IMR-90 (cell line): ENCODE data around the gene ZKSCAN5. TPM values are rescaled to one million over a fixed set of nuclear protein-coding genes. Genes with fewer than 3 reads are reported as not detected.

ENCODE experiments used
- ATAC-seq: fragments of 200-7000 bp; cut with Tn5 transposase; 2 replicates; pipeline ENCODE4 v1.9.1; 2020; ENCODE audit warnings: low read depth, mild to moderate bottlenecking, moderate library complexity
- BruUV-seq: library from RNA; stranded (reverse); fragments of 400-500 nt; replicated peaks from 2 replicates; lab custom pipeline; 2021; lab: Mats Ljungman, UMichigan
- CTCF ChIA-PET: fragments of 300-600 bp; formaldehyde crosslinking; extraction: SDS; loops from one replicate; lab custom pipeline; 2021; ENCODE audit warnings: antibody characterized with exemption; lab: Yijun Ruan, JAX
- POLR2A ChIA-PET: fragments of 300-600 bp; sonication (Branson Sonifier 250); formaldehyde crosslinking; loops from one replicate; lab custom pipeline; 2022; ENCODE audit warnings: antibody characterized with exemption; ENCODE audit not compliant: unreplicated experiment; lab: Charles Lee
- DNase-seq: peaks from one replicate; pipeline ENCODE4 v3.0.0; 2013
- H2AFZ ChIP-seq: replicated peaks from 2 replicates; pipeline ENCODE3; 2013; ENCODE audit warnings: low read length, mild to moderate bottlenecking; ENCODE audit not compliant: poor library complexity
- H2AK5ac ChIP-seq: 2 replicates; pipeline ENCODE4 v1.6.1; 2013; ENCODE audit warnings: low read depth, low read length, inconsistent platforms
- H2AK9ac ChIP-seq: replicated peaks from 2 replicates; pipeline ENCODE3; 2013; ENCODE audit warnings: mild to moderate bottlenecking, low read depth, low read length, moderate library complexity; ENCODE audit not compliant: poor library complexity
- H2BK120ac ChIP-seq: 2 replicates; pipeline ENCODE4 v1.6.1; 2013; ENCODE audit warnings: low read depth, low read length, inconsistent platforms
- H2BK15ac ChIP-seq: 3 replicates; pipeline ENCODE4 v1.6.1; 2013; ENCODE audit warnings: low read depth, low read length, inconsistent platforms
- H2BK20ac ChIP-seq: 2 replicates; pipeline ENCODE4 v1.6.1; 2013; ENCODE audit warnings: low read depth, mild to moderate bottlenecking, inconsistent platforms, low read length, moderate library complexity
- H2BK5ac ChIP-seq: 2 replicates; pipeline ENCODE4 v1.6.1; 2013; ENCODE audit warnings: mild to moderate bottlenecking, low read depth, low read length, inconsistent platforms; ENCODE audit not compliant: poor library complexity, severe bottlenecking
- H3K14ac ChIP-seq: replicated peaks from 2 replicates; pipeline ENCODE4 v1.6.1; 2013; ENCODE audit warnings: low read depth, low read length, inconsistent platforms
- H3K18ac ChIP-seq: 2 replicates; pipeline ENCODE4 v1.6.1; 2013; ENCODE audit warnings: low read depth, low read length, control low read depth
- H3K23ac ChIP-seq: 2 replicates; pipeline ENCODE4 v1.6.1; 2013; ENCODE audit warnings: low read depth, low read length, inconsistent platforms
- H3K27ac ChIP-seq: 2 replicates; pipeline ENCODE4 v1.5.1; 2013; ENCODE audit warnings: mild to moderate bottlenecking, control low read depth, low read length; ENCODE audit not compliant: insufficient read depth
- H3K27me3 ChIP-seq: 2 replicates; pipeline ENCODE4 v1.6.1; 2013; ENCODE audit warnings: low read length; ENCODE audit not compliant: control insufficient read depth, insufficient read depth
- H3K36me3 ChIP-seq: 2 replicates; pipeline ENCODE4 v1.6.1; 2013; ENCODE audit warnings: low read length, mixed read lengths; ENCODE audit not compliant: control insufficient read depth, insufficient read depth
- H3K4ac ChIP-seq: 2 replicates; pipeline ENCODE4 v1.6.1; 2013; ENCODE audit warnings: low read depth, low read length, inconsistent platforms
- H3K4me1 ChIP-seq: 2 replicates; pipeline ENCODE4 v1.6.1; 2013; ENCODE audit warnings: low read length, mixed read lengths; ENCODE audit not compliant: control insufficient read depth, insufficient read depth
- H3K4me2 ChIP-seq: 2 replicates; pipeline ENCODE4 v1.6.1; 2013; ENCODE audit warnings: low read depth, mild to moderate bottlenecking, control low read depth, low read length, moderate library complexity
- H3K4me3 ChIP-seq: 2 replicates; pipeline ENCODE4 v1.5.1; 2013; ENCODE audit warnings: low read depth, mild to moderate bottlenecking, control low read depth, low read length, moderate library complexity; ENCODE audit not compliant: insufficient read depth
- H3K56ac ChIP-seq: 2 replicates; pipeline ENCODE4 v1.6.1; 2013; ENCODE audit warnings: low read length, inconsistent platforms; ENCODE audit not compliant: insufficient read depth; ENCODE audit errors: extremely low read depth
- H3K79me1 ChIP-seq, 2 experiments: 2 replicates each; pipeline ENCODE4 v1.6.1; 2013; ENCODE audit warnings: low read length in 2 of 2, inconsistent platforms in 1 of 2, low read depth in 1 of 2
- H3K9ac ChIP-seq: 2 replicates; pipeline ENCODE4 v1.6.1; 2013; ENCODE audit warnings: low read depth, low read length, control low read depth
- H3K9me1 ChIP-seq: 2 replicates; pipeline ENCODE4 v1.6.1; 2013; ENCODE audit warnings: low read length, inconsistent platforms; ENCODE audit not compliant: insufficient read depth
- H3K9me3 ChIP-seq: 2 replicates; pipeline ENCODE4 v1.6.1; 2013; ENCODE audit warnings: low read length; ENCODE audit not compliant: control insufficient read depth, insufficient read depth
- H4K20me1 ChIP-seq: 2 replicates; pipeline ENCODE4 v1.6.1; 2013; ENCODE audit warnings: low read length, inconsistent platforms; ENCODE audit not compliant: insufficient read depth
- H4K5ac ChIP-seq: 2 replicates; pipeline ENCODE4 v1.6.1; 2013; ENCODE audit warnings: mild to moderate bottlenecking, low read depth, low read length, control low read depth
- H4K8ac ChIP-seq, 2 experiments: 2 replicates each; pipeline ENCODE4 v1.6.1; 2013; ENCODE audit warnings: low read depth in 2 of 2, low read length in 2 of 2, control low read depth in 1 of 2, inconsistent platforms in 1 of 2
- H4K91ac ChIP-seq: 2 replicates; pipeline ENCODE4 v1.6.1; 2013; ENCODE audit warnings: low read depth, low read length, inconsistent platforms; ENCODE audit not compliant: insufficient read depth
- MAZ ChIP-seq: IDR thresholded peaks from 2 replicates; pipeline ENCODE4 v1.6.1; 2012; ENCODE audit warnings: low read depth, mild to moderate bottlenecking, low read length, improper control_type of control experiment, moderate library complexity, borderline replicate concordance
- MXI1 ChIP-seq: IDR thresholded peaks from 2 replicates; pipeline ENCODE4 v1.6.1; 2012; ENCODE audit warnings: low read depth, mild to moderate bottlenecking, low read length, moderate library complexity, borderline replicate concordance
- RAD21 ChIP-seq: IDR thresholded peaks from 2 replicates; pipeline ENCODE4 v1.6.1; 2012; ENCODE audit warnings: low read length, improper control_type of control experiment
- RCOR1 ChIP-seq: IDR thresholded peaks from 2 replicates; pipeline ENCODE4 v1.6.1; 2012; ENCODE audit warnings: mild to moderate bottlenecking, low read length, improper control_type of control experiment; ENCODE audit not compliant: insufficient replicate concordance
- SMC3 ChIP-seq: fragments of 150-350 bp; IDR thresholded peaks from 2 replicates; pipeline ENCODE4 v1.6.1; 2016; ENCODE audit warnings: low read depth, mild to moderate bottlenecking, antibody characterized with exemption, low read length, moderate library complexity
- WGBS, 2 experiments: methylation state at CpG; one replicate each; pipeline versions ENCODE4 v1.1.5 to v1.1.7; 2013; ENCODE audit warnings: missing lambda C conversion rate in 2 of 2; ENCODE audit not compliant: insufficient read length in 1 of 2; ENCODE audit errors: extremely low coverage in 2 of 2; 5-methylcytosine and 5-hydroxymethylcytosine counted together
- dilution Hi-C: fragments of 300-500 bp; cut with HindIII; formaldehyde crosslinking; loops from one replicate; pipeline ENCODE4 v1.14.3; 2018; ENCODE audit warnings: low sequenced_read_pairs; ENCODE audit not compliant: unreplicated experiment
- in situ Hi-C: fragments of 300-500 bp; cut with MboI; formaldehyde crosslinking; loops from 3 replicates; pipeline ENCODE4 v1.14.3; 2019; ENCODE audit warnings: low sequenced_read_pairs, inconsistent platforms, mixed read lengths
- intact Hi-C: fragments of 100-400 bp; cut with micrococcal nuclease; formaldehyde crosslinking; loops from 2 replicates; pipeline ENCODE4 v1.10.0; 2022
- polyA plus RNA-seq, 3 experiments: library from polyadenylated mRNA; depleted of rRNA; stranded (reverse); fragments of >200 nt; gene quantifications; 2 replicates each; pipeline ENCODE4 v1.2.3, GENCODE V29; 2012; ENCODE audit warnings: low replicate concordance in 1 of 3
- total RNA-seq: library from RNA; depleted of rRNA; stranded (reverse); fragments of >200 nt; gene quantifications from 2 replicates; pipeline ENCODE4 v1.2.3, GENCODE V29; 2012

Gene ZKSCAN5
- total and polyA plus RNA-seq, 2 of the 4 experiments (the other 2 are of a cell fraction): 5.5 to 16.3 TPM

DNA sequence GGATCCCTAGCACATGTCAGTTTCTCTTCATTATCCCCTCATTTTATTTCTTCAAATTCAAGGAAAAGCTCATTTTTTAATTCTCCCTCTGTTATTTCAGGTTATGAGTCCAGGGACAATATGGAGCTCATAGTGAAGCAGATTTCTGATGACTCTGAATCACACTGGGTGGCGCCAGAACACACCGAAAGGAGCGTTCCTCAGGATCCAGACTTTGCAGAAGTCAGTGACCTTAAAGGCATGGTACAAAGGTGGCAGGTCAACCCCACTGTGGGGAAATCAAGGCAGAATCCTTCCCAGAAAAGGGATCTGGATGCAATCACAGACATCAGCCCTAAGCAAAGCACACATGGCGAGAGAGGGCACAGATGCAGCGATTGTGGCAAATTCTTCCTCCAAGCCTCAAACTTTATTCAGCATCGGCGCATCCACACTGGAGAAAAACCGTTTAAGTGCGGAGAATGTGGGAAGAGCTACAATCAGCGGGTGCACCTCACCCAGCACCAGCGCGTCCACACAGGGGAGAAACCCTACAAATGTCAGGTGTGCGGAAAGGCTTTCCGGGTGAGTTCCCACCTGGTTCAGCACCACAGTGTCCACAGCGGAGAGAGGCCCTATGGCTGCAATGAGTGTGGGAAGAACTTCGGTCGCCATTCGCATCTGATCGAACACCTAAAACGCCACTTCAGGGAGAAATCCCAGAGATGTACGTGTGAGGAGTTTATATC is 21.4 kb downstream of the ZKSCAN5 start (continued):
- peak; percentile 38; the same call in 1 of the 2 replicates for TF ChIP-seq RAD21

DNA sequence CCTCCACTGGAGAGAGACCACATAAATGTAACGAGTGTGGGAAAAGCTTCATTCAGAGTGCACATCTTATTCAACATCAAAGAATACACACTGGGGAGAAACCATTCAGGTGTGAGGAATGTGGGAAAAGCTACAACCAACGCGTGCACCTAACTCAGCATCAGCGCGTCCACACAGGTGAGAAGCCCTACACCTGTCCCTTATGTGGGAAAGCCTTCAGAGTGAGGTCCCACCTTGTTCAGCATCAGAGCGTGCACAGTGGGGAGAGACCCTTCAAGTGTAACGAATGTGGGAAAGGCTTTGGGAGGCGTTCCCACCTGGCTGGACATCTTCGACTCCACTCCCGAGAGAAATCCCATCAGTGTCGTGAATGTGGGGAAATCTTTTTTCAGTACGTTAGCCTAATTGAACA is 26.9 kb downstream of the ZKSCAN5 start:
- POLR2A ChIA-PET: no interaction called here
- no peak overlapping the region for H2BK15ac ChIP-seq
- H3K4ac ChIP-seq: no peak overlapping the region
- TF ChIP-seq MAZ (no peak), MXI1 (no peak), RCOR1 (peak; percentile 73), SMC3 (no peak)
- H3K79me1 ChIP-seq: peaks cover 5 to 19% of the 10 kb centered on the region in 2 experiments; a peak in 2 of 4 replicates
- no peak overlapping the region for H2AFZ ChIP-seq
- no peak overlapping the region for H2BK20ac ChIP-seq
- H3K56ac ChIP-seq: no peak overlapping the region
- H3K9me3 ChIP-seq: peaks cover 68% of the 10 kb centered on the region
- no peaks in the 10 kb centered on the region for H3K27me3 ChIP-seq
- CTCF ChIA-PET: no interaction called here
- no peak overlapping the region for H3K4me2 ChIP-seq
- no peaks in the 10 kb centered on the region for H4K20me1 ChIP-seq
- no peak overlapping the region for H4K91ac ChIP-seq
- no peak overlapping the region for H3K9ac ChIP-seq
- H4K5ac ChIP-seq: no peak overlapping the region
- peaks cover 52% of the 10 kb centered on the region for H3K36me3 ChIP-seq
- no TSS peak for BruUV-seq
- WGBS, 2 experiments: 98% methylated on average over 9 of the region's 12 CpGs; no CpG with 5 or more reads in 1 of the 2 experiments
- H3K27ac ChIP-seq: no peak overlapping the region
- in situ Hi-C loops (no loop called here), intact Hi-C loops (no loop called here), dilution Hi-C loops (no loop called here)
- no peak overlapping the region for H2BK120ac ChIP-seq
- no peak overlapping the region for H3K4me3 ChIP-seq
- no peak overlapping the region for H3K23ac ChIP-seq
- H2BK5ac ChIP-seq: no peak overlapping the region
- no peak for ATAC-seq
- H4K8ac ChIP-seq: no peak overlapping the region
- no peaks in the 10 kb centered on the region for H3K9me1 ChIP-seq
- H2AK5ac ChIP-seq: no peak overlapping the region
- no peak overlapping the region for H3K18ac ChIP-seq
- no peaks in the 10 kb centered on the region for H3K4me1 ChIP-seq
- no peak overlapping the region for H3K14ac ChIP-seq
- no peak for DNase-seq
- peak overlapping the region; percentile 30 for H2AK9ac ChIP-seq
